ENCODE data around the gene CWC22.

Gene CWC22

DNA sequence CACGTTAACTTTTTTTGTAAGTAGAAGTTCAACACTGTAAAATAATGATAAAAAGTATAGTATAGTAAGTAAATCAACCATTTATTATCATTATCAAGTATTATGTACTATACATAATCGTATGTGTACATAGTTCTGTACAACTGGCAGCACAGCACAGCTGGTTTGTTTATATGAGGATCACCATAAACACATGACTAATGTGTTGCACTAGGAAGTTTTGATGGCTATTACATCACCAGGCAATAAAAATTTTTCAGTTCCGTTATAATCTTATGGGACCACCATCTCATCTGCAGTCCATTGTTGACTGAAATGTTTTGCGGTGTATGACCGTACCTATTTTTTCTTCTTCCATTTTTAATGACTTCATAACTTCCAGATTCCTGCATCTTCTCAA, 106.4 kb downstream of the CWC22 start:
- no peak for DNase-seq (ENCODE audit: low read depth in 1 of 2, low spot score in 1 of 2)

DNA sequence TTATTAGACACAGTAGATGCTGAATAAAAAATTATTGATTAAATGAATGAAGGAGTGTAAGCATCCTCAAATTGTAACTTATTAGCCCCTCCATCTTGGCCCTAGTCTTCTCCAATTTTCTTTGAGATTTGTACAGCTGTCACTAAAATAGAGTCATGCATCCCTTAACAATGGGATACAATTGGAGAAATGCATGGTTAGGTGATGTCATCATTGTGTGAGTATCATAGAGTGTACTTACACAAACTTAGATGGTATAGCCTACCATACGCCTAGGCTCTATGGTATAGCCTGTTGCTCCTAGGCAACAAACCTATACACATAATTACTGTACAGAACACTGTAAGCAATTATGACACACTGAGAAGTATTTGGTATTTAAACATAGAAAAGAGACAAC, 107.4 kb downstream of the CWC22 start:
- no peak for DNase-seq (ENCODE audit: low read depth in 1 of 2, low spot score in 1 of 2)

DNA sequence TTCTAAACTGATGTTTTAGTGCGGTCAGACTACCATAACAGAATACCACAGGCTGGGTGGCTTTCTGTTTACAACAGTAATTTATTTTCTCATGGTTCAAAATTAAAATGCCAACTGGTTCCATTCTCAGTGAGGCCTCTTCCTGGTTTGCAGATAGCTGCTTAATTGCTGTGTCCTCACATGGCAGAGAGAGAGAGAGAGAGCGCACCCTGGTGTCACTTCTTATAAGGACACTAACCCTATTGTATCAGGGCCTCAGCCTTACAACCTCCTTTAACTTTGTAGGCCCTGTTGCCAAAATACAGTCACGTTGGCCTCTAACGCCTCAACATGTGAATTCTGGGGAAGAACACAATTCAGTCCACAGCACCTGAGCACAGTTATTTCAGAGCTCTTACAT, 108.2 kb downstream of the CWC22 start:
- DNase-seq (ENCODE audit: low read depth in 1 of 2, low spot score in 1 of 2): no peak
